Activated CD4-positive, alpha-beta T cell treated with anti-CD3 and anti-CD28 coated beads, Interleukin-2, amount 10 ng/mL, durations not matched to agents 24 days and 14 days (primary cell): Measurements from ENCODE around the gene PKHD1. TPM values are rescaled to one million over a fixed set of nuclear protein-coding genes. Genes with fewer than 3 reads are reported as not detected.

Source experiments
- DNase-seq: peaks from one replicate; pipeline ENCODE4 v3.0.0; 2022
- H3K27ac Mint-ChIP-seq: one replicate; pipeline ENCODE4 v1.8.0; 2022; ENCODE audit warnings: mild to moderate bottlenecking, mixed read lengths
- H3K27me3 Mint-ChIP-seq: one replicate; pipeline ENCODE4 v1.8.0; 2022; ENCODE audit warnings: mixed read lengths
- H3K36me3 Mint-ChIP-seq: one replicate; pipeline ENCODE4 v1.8.0; 2022; ENCODE audit warnings: low read depth, mild to moderate bottlenecking, mixed read lengths
- H3K4me1 Mint-ChIP-seq: one replicate; pipeline ENCODE4 v1.8.0; 2021; ENCODE audit warnings: mixed read lengths
- H3K4me3 Mint-ChIP-seq: one replicate; pipeline ENCODE4 v1.8.0; 2022; ENCODE audit warnings: mild to moderate bottlenecking, moderate library complexity, mixed read lengths
- H3K9me3 Mint-ChIP-seq: one replicate; pipeline ENCODE4 v1.8.0; 2021; ENCODE audit warnings: mixed read lengths
- intact Hi-C: fragments of 100-400 bp; cut with micrococcal nuclease; formaldehyde crosslinking; loops from one replicate; pipeline ENCODE4 v1.15.1; 2023
- total RNA-seq: library from RNA; stranded (reverse); gene quantifications from 2 replicates; pipeline ENCODE4 v1.2.3, GENCODE V29; 2022

Gene PKHD1
- total RNA-seq, 1 donor from 2014 or later: not detected

DNA sequence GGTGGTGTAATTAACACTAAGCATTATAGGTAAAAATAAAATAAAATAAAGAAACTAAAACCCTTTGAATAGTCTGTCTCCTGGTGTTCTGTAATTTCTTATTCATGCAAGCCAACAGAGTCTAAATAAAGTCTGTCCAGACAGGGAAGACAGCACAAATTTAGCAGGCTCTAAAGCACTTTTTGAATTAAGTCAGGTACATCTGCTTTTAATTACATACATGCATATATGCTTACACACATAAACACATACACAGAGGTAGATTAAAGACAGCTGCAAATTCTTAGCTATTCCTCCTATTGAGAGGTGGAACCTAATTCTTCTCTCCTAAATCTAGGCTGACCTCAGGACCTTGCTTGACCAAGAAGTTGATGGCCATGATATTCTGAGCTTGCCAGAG is 262.5 kb downstream of the PKHD1 start:
- Mint-ChIP-seq H3K27ac (no peak overlapping the region), H3K4me3 (no peak overlapping the region), H3K27me3 (no peaks in the 10 kb centered on the region), H3K9me3 (no peaks in the 10 kb centered on the region), H3K36me3 (no peaks in the 10 kb centered on the region), H3K4me1 (no peaks in the 10 kb centered on the region)
- intact Hi-C loops: no loop called here
- no peak for DNase-seq

DNA sequence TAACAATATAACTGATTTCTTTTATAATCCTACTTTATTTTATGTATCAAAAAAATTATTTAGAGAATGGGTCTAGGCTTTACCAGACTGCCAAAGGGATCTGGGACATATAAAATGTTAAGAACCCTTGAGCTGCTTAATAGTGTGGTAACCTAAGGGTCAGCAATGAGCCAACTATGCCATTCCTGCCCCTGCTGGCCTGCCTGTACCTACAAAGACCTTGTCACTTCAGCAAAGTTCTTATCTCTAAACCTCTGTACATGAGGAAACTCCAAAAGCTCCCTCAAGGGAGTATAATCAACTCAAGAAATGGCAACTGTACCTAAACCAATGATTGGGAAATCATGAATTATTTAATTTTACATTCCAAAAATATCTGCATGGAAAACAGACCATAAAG is 266.9 kb downstream of the PKHD1 start:
- no peaks in the 10 kb centered on the region for H3K27me3 Mint-ChIP-seq
- intact Hi-C loops: no loop called here
- no peak for DNase-seq
- H3K36me3 Mint-ChIP-seq: no peaks in the 10 kb centered on the region
- H3K4me3 Mint-ChIP-seq: no peak overlapping the region
- H3K27ac Mint-ChIP-seq: no peak overlapping the region
- no peaks in the 10 kb centered on the region for H3K4me1 Mint-ChIP-seq
- H3K9me3 Mint-ChIP-seq: no peaks in the 10 kb centered on the region

- no peaks in the 10 kb centered on the region for H3K4me1 Mint-ChIP-seq
- intact Hi-C loops: no loop called here
- H3K27ac Mint-ChIP-seq: no peak overlapping the region
- DNase-seq: no peak
- no peaks in the 10 kb centered on the region for H3K27me3 Mint-ChIP-seq
- H3K36me3 Mint-ChIP-seq: no peaks in the 10 kb centered on the region
- H3K9me3 Mint-ChIP-seq: no peaks in the 10 kb centered on the region
- H3K4me3 Mint-ChIP-seq: no peak overlapping the region
These were observed 268.8 kb downstream of the PKHD1 start for GRCh38 chr6:51818520-51819022.

- H3K4me1 Mint-ChIP-seq: no peaks in the 10 kb centered on the region
- no peaks in the 10 kb centered on the region for H3K36me3 Mint-ChIP-seq
- no peak overlapping the region for H3K27ac Mint-ChIP-seq
- H3K27me3 Mint-ChIP-seq: no peaks in the 10 kb centered on the region
- no peak overlapping the region for H3K4me3 Mint-ChIP-seq
- intact Hi-C loops: no loop called here
- no peaks in the 10 kb centered on the region for H3K9me3 Mint-ChIP-seq
- no peak for DNase-seq
These were observed 269.6 kb downstream of the PKHD1 start for GRCh38 chr6:51817832-51818231.

DNA sequence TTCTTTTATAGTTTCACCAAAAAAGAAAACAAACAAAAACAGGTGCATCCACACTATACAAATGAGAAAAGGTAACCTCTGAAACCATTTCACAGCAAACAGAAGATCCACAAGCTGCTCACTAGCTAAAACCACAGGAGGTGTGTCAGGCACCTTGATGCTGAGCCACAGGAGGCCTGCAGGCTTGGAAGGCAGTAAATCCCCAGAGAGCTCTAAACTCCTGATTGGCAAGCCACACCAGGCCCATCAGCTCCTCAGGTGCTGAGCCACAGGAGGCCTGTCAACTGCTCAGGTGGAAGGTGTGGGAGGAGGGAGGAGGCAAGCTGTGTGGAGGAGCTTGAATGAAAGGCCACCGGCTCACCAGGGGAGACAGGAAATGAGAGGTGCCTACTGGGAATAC is 273.0 kb downstream of the PKHD1 start:
- no peak for DNase-seq
- intact Hi-C loops: no loop called here
- no peak overlapping the region for H3K4me3 Mint-ChIP-seq
- H3K27me3 Mint-ChIP-seq: no peaks in the 10 kb centered on the region
- no peak overlapping the region for H3K27ac Mint-ChIP-seq
- no peaks in the 10 kb centered on the region for H3K9me3 Mint-ChIP-seq
- H3K36me3 Mint-ChIP-seq: no peaks in the 10 kb centered on the region
- no peaks in the 10 kb centered on the region for H3K4me1 Mint-ChIP-seq

DNA sequence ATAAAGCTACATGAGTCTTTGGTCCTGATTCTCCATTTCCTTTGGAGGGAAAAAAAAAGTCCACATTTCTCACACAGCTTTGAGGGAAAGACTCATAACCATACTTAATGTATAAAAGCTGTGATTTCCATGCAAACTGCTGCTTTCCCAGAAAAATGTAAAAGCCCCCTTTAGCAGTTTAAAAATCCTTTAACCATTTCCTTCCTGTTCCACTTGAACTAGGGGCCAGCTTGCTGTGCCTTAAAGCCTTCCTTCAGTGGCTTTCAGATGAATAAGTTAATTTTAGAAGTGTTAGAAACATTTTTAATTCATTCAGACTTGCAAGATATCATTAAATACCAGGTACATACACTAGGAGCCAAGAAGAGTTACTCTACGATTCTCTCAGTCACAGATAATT is 273.5 kb downstream of the PKHD1 start:
- H3K27ac Mint-ChIP-seq: no peak overlapping the region
- no peaks in the 10 kb centered on the region for H3K9me3 Mint-ChIP-seq
- no peaks in the 10 kb centered on the region for H3K36me3 Mint-ChIP-seq
- no peak for DNase-seq
- no peaks in the 10 kb centered on the region for H3K4me1 Mint-ChIP-seq
- intact Hi-C loops: no loop called here
- no peaks in the 10 kb centered on the region for H3K27me3 Mint-ChIP-seq
- H3K4me3 Mint-ChIP-seq: no peak overlapping the region

- H3K36me3 Mint-ChIP-seq: no peaks in the 10 kb centered on the region
- H3K4me3 Mint-ChIP-seq: no peak overlapping the region
- no peaks in the 10 kb centered on the region for H3K9me3 Mint-ChIP-seq
- no peaks in the 10 kb centered on the region for H3K27me3 Mint-ChIP-seq
- intact Hi-C loops: no loop called here
- no peak overlapping the region for H3K27ac Mint-ChIP-seq
- no peaks in the 10 kb centered on the region for H3K4me1 Mint-ChIP-seq
- no peak for DNase-seq
These were observed 275.2 kb downstream of the PKHD1 start for GRCh38 chr6:51812231-51812630.

- H3K36me3 Mint-ChIP-seq: no peaks in the 10 kb centered on the region
- intact Hi-C loops: no loop called here
- H3K4me3 Mint-ChIP-seq: no peak overlapping the region
- no peaks in the 10 kb centered on the region for H3K4me1 Mint-ChIP-seq
- H3K9me3 Mint-ChIP-seq: no peaks in the 10 kb centered on the region
- no peaks in the 10 kb centered on the region for H3K27me3 Mint-ChIP-seq
- no peak for DNase-seq
- H3K27ac Mint-ChIP-seq: no peak overlapping the region
These were observed 281.9 kb downstream of the PKHD1 start for GRCh38 chr6:51805517-51805916.

DNA sequence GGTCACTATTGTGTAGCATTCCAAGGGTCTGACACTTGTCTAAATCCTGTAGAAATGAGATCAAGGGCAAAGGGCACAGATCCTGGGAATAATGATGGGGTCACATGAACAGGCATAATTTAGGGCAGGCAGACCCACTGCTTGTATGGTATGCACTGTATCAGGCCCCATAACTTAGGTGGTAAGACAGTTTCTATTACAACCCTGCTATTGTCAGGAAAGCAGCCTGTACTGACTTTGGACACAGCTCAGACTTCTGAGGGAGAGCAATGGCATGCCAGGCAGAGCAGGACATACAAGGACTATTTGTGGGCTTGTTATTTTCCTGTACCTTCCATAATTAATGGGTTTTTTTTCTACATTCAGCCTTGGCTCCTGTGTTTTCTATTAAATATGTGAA is 286.8 kb downstream of the PKHD1 start:
- intact Hi-C loops: no loop called here
- no peaks in the 10 kb centered on the region for H3K36me3 Mint-ChIP-seq
- no peaks in the 10 kb centered on the region for H3K27me3 Mint-ChIP-seq
- no peak for DNase-seq
- H3K4me1 Mint-ChIP-seq: no peaks in the 10 kb centered on the region
- peaks cover 2% of the 10 kb centered on the region for H3K9me3 Mint-ChIP-seq
- H3K27ac Mint-ChIP-seq: no peak overlapping the region
- no peak overlapping the region for H3K4me3 Mint-ChIP-seq

- Mint-ChIP-seq H3K4me3 (no peak overlapping the region), H3K4me1 (no peaks in the 10 kb centered on the region)
These were observed 294.0 kb downstream of the PKHD1 start for GRCh38 chr6:51793393-51793792.

DNA sequence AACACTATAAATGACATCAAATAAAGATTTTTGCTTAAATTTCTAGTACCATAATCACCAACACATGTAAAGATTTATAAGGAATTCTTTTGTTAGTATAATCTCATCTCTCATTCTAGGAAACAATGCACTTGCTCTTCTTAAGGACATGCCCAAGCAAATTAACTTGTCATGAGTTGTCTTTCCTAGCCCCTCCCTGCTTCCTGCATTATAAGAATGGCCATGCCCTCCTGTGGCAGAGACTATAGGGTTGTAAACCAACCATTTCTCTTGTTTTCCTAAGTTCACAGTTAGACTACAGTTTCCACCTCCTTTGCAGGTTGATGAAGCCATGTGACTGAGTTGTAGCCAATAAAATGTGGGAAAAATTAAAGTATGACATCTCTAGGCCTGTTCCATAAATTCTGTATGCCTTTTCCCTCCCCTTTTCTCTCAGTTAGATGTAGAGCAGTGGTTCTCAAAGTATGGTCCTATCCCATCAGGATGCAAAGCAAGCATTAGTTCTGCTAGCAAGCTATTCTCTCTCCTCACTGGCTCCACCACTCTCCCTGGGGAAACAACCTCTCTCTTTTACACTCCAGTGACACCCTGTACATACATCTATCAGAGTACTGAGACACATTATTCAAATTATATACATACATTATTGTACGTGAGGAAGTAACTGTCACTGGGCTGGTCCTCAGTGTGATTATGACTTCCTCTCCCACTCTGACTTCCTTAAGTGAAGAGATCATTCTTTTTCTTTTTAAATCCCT is 295.0 kb downstream of the PKHD1 start:
- Mint-ChIP-seq H3K9me3 (peaks cover 3% of the 10 kb centered on the region), H3K36me3 (no peaks in the 10 kb centered on the region), H3K27ac (no peak overlapping the region), H3K4me3 (no peak overlapping the region), H3K4me1 (no peaks in the 10 kb centered on the region), H3K27me3 (no peaks in the 10 kb centered on the region)
- DNase-seq: no peak
- intact Hi-C loops: no loop called here

More at GRCh38 chr6:51793393-51793792, 294.0 kb downstream of the PKHD1 start:
- H3K9me3 Mint-ChIP-seq: peaks cover 5% of the 10 kb centered on the region
- DNase-seq: no peak
- intact Hi-C loops: no loop called here
- H3K27ac Mint-ChIP-seq: no peak overlapping the region
- no peaks in the 10 kb centered on the region for H3K36me3 Mint-ChIP-seq
- H3K27me3 Mint-ChIP-seq: no peaks in the 10 kb centered on the region

- intact Hi-C loops: no loop called here
- peaks cover 3% of the 10 kb centered on the region for H3K9me3 Mint-ChIP-seq
- no peak for DNase-seq
- H3K36me3 Mint-ChIP-seq: no peaks in the 10 kb centered on the region
- no peaks in the 10 kb centered on the region for H3K4me1 Mint-ChIP-seq
- no peaks in the 10 kb centered on the region for H3K27me3 Mint-ChIP-seq
- no peak overlapping the region for H3K4me3 Mint-ChIP-seq
- H3K27ac Mint-ChIP-seq: no peak overlapping the region
These were observed 296.5 kb downstream of the PKHD1 start for GRCh38 chr6:51790946-51791345.

- no peak for DNase-seq
- Mint-ChIP-seq H3K36me3 (no peaks in the 10 kb centered on the region), H3K27ac (no peak overlapping the region), H3K4me3 (no peak overlapping the region), H3K4me1 (no peaks in the 10 kb centered on the region), H3K27me3 (no peaks in the 10 kb centered on the region), H3K9me3 (no peaks in the 10 kb centered on the region)
- intact Hi-C loops: no loop called here
These were observed 299.3 kb downstream of the PKHD1 start for GRCh38 chr6:51788121-51788520.

GRCh38 chr6:51778666-51779065 is 308.7 kb downstream of the PKHD1 start:
- no peaks in the 10 kb centered on the region for H3K9me3 Mint-ChIP-seq
- H3K4me3 Mint-ChIP-seq: no peak overlapping the region

DNA sequence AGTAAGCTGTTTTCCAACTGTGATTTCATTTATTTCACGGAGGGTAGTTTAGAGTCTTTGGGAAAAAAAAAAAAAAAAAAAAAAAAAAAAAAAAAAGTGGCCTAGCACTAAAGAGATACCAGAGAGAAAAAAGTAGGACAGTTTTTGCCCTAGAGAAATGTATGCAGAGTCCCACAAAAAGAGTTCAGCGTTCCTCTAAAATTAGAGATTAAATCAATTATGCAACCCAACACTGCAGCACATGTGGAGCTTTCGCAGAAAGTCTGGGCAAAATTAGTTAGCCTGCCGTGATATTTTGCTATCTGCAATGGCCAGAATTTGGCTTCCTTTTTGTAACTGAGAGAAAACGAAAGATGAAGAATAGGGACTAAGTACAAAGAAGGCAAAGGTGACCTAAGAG is 309.8 kb downstream of the PKHD1 start:
- no peak overlapping the region for H3K4me3 Mint-ChIP-seq
- no peaks in the 10 kb centered on the region for H3K4me1 Mint-ChIP-seq
- intact Hi-C loops: no loop called here
- no peak for DNase-seq
- H3K27ac Mint-ChIP-seq: no peak overlapping the region
- H3K9me3 Mint-ChIP-seq: no peaks in the 10 kb centered on the region
- no peaks in the 10 kb centered on the region for H3K27me3 Mint-ChIP-seq
- H3K36me3 Mint-ChIP-seq: no peaks in the 10 kb centered on the region

More at GRCh38 chr6:51778666-51779065, 308.7 kb downstream of the PKHD1 start:
- intact Hi-C loops: no loop called here
- Mint-ChIP-seq H3K27ac (no peak overlapping the region), H3K4me1 (no peaks in the 10 kb centered on the region), H3K27me3 (no peaks in the 10 kb centered on the region), H3K36me3 (no peaks in the 10 kb centered on the region)
- DNase-seq: no peak
